Measurements from ENCODE around the gene SYNGR4. TPM values are rescaled to one million over a fixed set of nuclear protein-coding genes. Genes with fewer than 3 reads are reported as not detected.
"Not testable (repeated sequence)": the region's sequence is repeated elsewhere in the genome, so short reads cannot be mapped to it uniquely, and the experiment has no call there.

The SYNGR4 gene
- not detected in 2 replicates for total RNA-seq (ENCODE audit: low replicate concordance)

- DNase-seq (ENCODE audit: low read depth), result peak; percentile 99
- H3K4me3 ChIP-seq (ENCODE audit: low read depth, low read length), result peak within 1 kb of the TSS; percentile 81
- TF ChIP-seq CTCF (IDR thresholded peaks at IDR 0.05; ENCODE audit: insufficient read depth, low read length), result no peak
Observed at GRCh38 chr19:48363810-48364597, at the start of gene SYNGR4, which contains the start of gene TMEM143. Gene SYNGR4, plus strand, starts transcription at chr19:48364367. Its CDS starts 1,476 bp downstream, at chr19:48365843. Gene TMEM143, minus strand, starts transcription at chr19:48363940. Its CDS starts 20 bp downstream, at chr19:48363920.

- no peak overlapping the region for H3K4me3 ChIP-seq (ENCODE audit: low read depth, low read length)
- no peak for DNase-seq (ENCODE audit: low read depth)
- no peak for TF ChIP-seq CTCF (IDR thresholded peaks at IDR 0.05; ENCODE audit: insufficient read depth, low read length)
Observed at GRCh38 chr19:48315712-48316111, 48.5 kb upstream of the SYNGR4 start.

DNA sequence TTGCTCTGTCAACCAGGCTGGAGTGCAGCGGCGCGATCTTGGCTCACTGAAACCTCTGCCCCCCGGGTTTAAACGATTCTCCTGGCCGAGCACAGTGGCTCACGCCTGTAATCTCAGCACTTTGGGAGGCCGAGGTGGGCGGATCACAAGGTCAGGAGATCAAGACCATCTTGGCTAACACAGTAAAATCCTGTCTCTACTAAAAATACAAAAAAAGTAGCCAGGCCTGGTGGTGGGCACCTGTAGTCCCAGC is 46.5 kb upstream of the SYNGR4 start:
- H3K4me3 ChIP-seq (ENCODE audit: low read depth, low read length); DNase-seq (ENCODE audit: low read depth): not testable (repeated sequence)

DNA sequence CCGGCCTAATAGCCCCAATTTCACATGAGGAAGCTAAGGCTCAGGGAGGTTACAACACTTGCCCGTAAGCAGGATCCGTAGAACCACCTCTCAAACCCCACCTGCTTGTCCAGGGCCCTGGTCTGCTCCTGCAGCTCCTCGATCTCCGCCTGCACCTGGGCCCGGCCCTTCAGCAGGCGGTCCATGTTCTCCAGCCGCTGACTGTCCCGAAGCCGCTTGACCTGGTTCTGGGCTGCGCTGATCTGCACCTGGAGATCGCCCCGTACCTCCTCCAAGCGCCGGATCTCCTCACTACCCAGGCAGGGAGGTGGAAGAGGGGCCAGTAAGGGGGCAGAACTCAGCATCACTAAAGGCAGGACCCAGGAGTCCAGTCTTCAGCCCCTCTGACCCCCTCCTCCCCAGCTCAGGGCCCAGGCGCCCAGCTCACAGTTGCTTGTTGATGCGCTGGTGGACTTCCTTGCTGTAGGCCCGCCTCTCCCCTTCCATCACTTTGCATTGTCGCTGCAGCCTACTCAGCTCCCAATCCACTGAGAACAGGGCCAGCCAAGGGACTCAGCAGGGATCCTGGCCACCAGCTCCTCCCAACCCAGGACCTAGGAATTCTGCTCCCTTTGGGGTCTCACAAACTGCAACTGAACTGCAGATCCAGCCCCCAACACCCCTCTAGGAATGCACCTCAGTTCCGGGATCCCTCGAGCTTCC is 45.7 kb upstream of the SYNGR4 start:
- TF ChIP-seq CTCF (IDR thresholded peaks at IDR 0.05; ENCODE audit: insufficient read depth, low read length), result no peak
- no peak overlapping the region for H3K4me3 ChIP-seq (ENCODE audit: low read depth, low read length)
- no peak for DNase-seq (ENCODE audit: low read depth)

- peak; percentile 86 for DNase-seq (ENCODE audit: low read depth)
- no peak overlapping the region for H3K4me3 ChIP-seq (ENCODE audit: low read depth, low read length)
- TF ChIP-seq CTCF (IDR thresholded peaks at IDR 0.05; ENCODE audit: insufficient read depth, low read length), result peak; percentile 86
Observed at GRCh38 chr19:48319647-48320541, 44.3 kb upstream of the SYNGR4 start.

GRCh38 chr19:48321372-48321621 is 42.9 kb upstream of the SYNGR4 start:
- TF ChIP-seq CTCF (IDR thresholded peaks at IDR 0.05; ENCODE audit: insufficient read depth, low read length), result no peak
- H3K4me3 ChIP-seq (ENCODE audit: low read depth, low read length), result peak overlapping the region; percentile 54
- DNase-seq (ENCODE audit: low read depth), result peak; percentile 67
